MCF 10A (cell line): Measurements from ENCODE around the gene KREMEN1. TPM values are rescaled to one million over a fixed set of nuclear protein-coding genes. Genes with fewer than 3 reads are reported as not detected.

Source experiments
- BruUV-seq: library from RNA; stranded (reverse); fragments of 400-500 nt; replicated peaks from 2 replicates; lab custom pipeline; 2021; lab: Mats Ljungman, UMichigan
- CTCF ChIA-PET: fragments of 300-600 bp; sonication (Branson Sonifier 250); formaldehyde crosslinking; extraction: SDS; loops from one replicate; lab custom pipeline; 2021; ENCODE audit warnings: antibody characterized with exemption, inconsistent platforms; lab: Yijun Ruan, JAX
- POLR2A ChIA-PET: fragments of 300-600, 350-650 bp; sonication (Branson Sonifier 250); formaldehyde crosslinking; extraction: SDS; loops from one replicate; lab custom pipeline; 2020; ENCODE audit warnings: antibody characterized with exemption, inconsistent platforms; lab: Yijun Ruan, JAX
- DNase-seq: peaks from one replicate; pipeline ENCODE4 v3.0.0-alpha.2; 2018; ENCODE audit not compliant: unreplicated experiment
- H3K27ac Mint-ChIP-seq: one replicate; pipeline ENCODE4 v1.8.0; 2022; ENCODE audit warnings: mild to moderate bottlenecking, low read depth, mixed read lengths; ENCODE audit not compliant: unreplicated experiment
- H3K27me3 Mint-ChIP-seq: one replicate; pipeline ENCODE4 v1.8.0; 2022; ENCODE audit warnings: mixed read lengths; ENCODE audit not compliant: insufficient read depth, unreplicated experiment
- H3K36me3 Mint-ChIP-seq: one replicate; pipeline ENCODE4 v1.8.0; 2022; ENCODE audit warnings: mild to moderate bottlenecking, moderate library complexity, mixed read lengths; ENCODE audit not compliant: insufficient read depth, unreplicated experiment
- H3K4me1 Mint-ChIP-seq: one replicate; pipeline ENCODE4 v1.8.0; 2022; ENCODE audit warnings: mixed read lengths; ENCODE audit not compliant: insufficient read depth, unreplicated experiment
- H3K4me3 Mint-ChIP-seq: one replicate; pipeline ENCODE4 v1.8.0; 2022; ENCODE audit warnings: mild to moderate bottlenecking, moderate library complexity, mixed read lengths; ENCODE audit not compliant: unreplicated experiment
- H3K9me3 Mint-ChIP-seq: one replicate; pipeline ENCODE4 v1.8.0; 2022; ENCODE audit warnings: mixed read lengths; ENCODE audit not compliant: unreplicated experiment
- CTCF ChIP-seq: fragments of 200-600 bp; IDR thresholded peaks from one replicate; pipeline ENCODE4 v1.8.0; 2022; ENCODE audit warnings: antibody characterized with exemption, mild to moderate bottlenecking; ENCODE audit not compliant: unreplicated experiment
- intact Hi-C: fragments of 100-400 bp; cut with micrococcal nuclease; formaldehyde crosslinking; loops from 2 replicates; pipeline ENCODE4 v1.14.1; 2022
- total RNA-seq: library from RNA; stranded (reverse); gene quantifications from 2 replicates; pipeline ENCODE4 v1.2.3, GENCODE V29; 2022

The KREMEN1 gene
- total RNA-seq, 1 experiment from 2014 or later = 3.6 TPM

- no peak overlapping the region for H3K27ac Mint-ChIP-seq
- no TSS peak for BruUV-seq
- no peaks in the 10 kb centered on the region for H3K27me3 Mint-ChIP-seq
- DNase-seq = no peak
- TF ChIP-seq CTCF = no peak
- no peaks in the 10 kb centered on the region for H3K36me3 Mint-ChIP-seq
- no peaks in the 10 kb centered on the region for H3K9me3 Mint-ChIP-seq
- POLR2A ChIA-PET = interaction anchor here (0.9 kb wide), 1 partner anchor 265 kb away, joined by 4 read pairs; the partner anchor contains the start of gene XBP1
- intact Hi-C loops = no loop called here
- H3K4me1 Mint-ChIP-seq = peaks cover 5% of the 10 kb centered on the region
- CTCF ChIA-PET = interaction anchor here (0.7 to 1.1 kb wide), 3 partner anchors 11 to 27 kb away, joined by 3 to 4 read pairs (median 4); no protein-coding TSS in a partner anchor
- H3K4me3 Mint-ChIP-seq = no peak overlapping the region
Measured at GRCh38 chr22:29065468-29066190, 7.2 kb upstream of the KREMEN1 start.

GRCh38 chr22:29069463-29069862, 3.4 kb upstream of the KREMEN1 start:
- no peaks in the 10 kb centered on the region for H3K27me3 Mint-ChIP-seq

GRCh38 chr22:29070490-29070889, 2.3 kb upstream of the KREMEN1 start:
- Mint-ChIP-seq H3K9me3 (no peaks in the 10 kb centered on the region), H3K36me3 (no peaks in the 10 kb centered on the region), H3K27me3 (no peaks in the 10 kb centered on the region), H3K4me3 (peak overlapping the region; percentile 71), H3K4me1 (peaks cover 6% of the 10 kb centered on the region), H3K27ac (peak overlapping the region; percentile 63)
- TF ChIP-seq CTCF = no peak
- intact Hi-C loops = loop anchor here (10.0 kb wide), 1 partner anchor 84 kb away; no protein-coding TSS in a partner anchor
- CTCF ChIA-PET = interaction anchor here (0.6 to 1.8 kb wide), 2 partner anchors 175 to 178 kb away, joined by 4 to 10 read pairs; no protein-coding TSS in a partner anchor
- POLR2A ChIA-PET = interaction anchor here (0.7 to 1.3 kb wide), 2 partner anchors 13 to 298 kb away, joined by 3 to 5 read pairs; no protein-coding TSS in a partner anchor
- no TSS peak for BruUV-seq
- DNase-seq = no peak

More at GRCh38 chr22:29069463-29069862, 3.4 kb upstream of the KREMEN1 start:
- H3K4me1 Mint-ChIP-seq = peaks cover 6% of the 10 kb centered on the region
- H3K36me3 Mint-ChIP-seq = no peaks in the 10 kb centered on the region
- CTCF ChIA-PET = interaction anchor here (0.5 to 1.8 kb wide), 3 partner anchors 143 to 1027 kb away, joined by 3 to 10 read pairs (median 3); no protein-coding TSS in a partner anchor
- POLR2A ChIA-PET = no interaction called here
- intact Hi-C loops = no loop called here
- no peak overlapping the region for H3K4me3 Mint-ChIP-seq
- H3K27ac Mint-ChIP-seq = no peak overlapping the region
- no peaks in the 10 kb centered on the region for H3K9me3 Mint-ChIP-seq
- no peak for DNase-seq
- no TSS peak for BruUV-seq
- no peak for TF ChIP-seq CTCF
